ENCODE data around the gene SMIM24. TPM values are rescaled to one million over a fixed set of nuclear protein-coding genes. Genes with fewer than 3 reads are reported as not detected.
"Not testable (repeated sequence)": the region's sequence is repeated elsewhere in the genome, so short reads cannot be mapped to it uniquely, and the experiment has no call there.

The SMIM24 gene
- polyA plus RNA-seq, 1 experiment = 0.12 TPM

GRCh38 chr19:3455960-3456601, 24.2 kb downstream of the SMIM24 start:
- no peak for TF ChIP-seq CTCF (IDR thresholded peaks at IDR 0.05; ENCODE audit: insufficient read depth, low read depth, low read length)
- ChIA-PET CTCF (no interaction called here), POLR2A (no interaction called here)
- DNase-seq (ENCODE audit: low read depth) = no peak
- H3K36me3 ChIP-seq (ENCODE audit: control insufficient read depth, insufficient read depth, low read length) = peaks cover 42% of the 10 kb centered on the region
- no peak overlapping the region for H3K4me3 ChIP-seq (ENCODE audit: low read depth, low read length)
- no peaks in the 10 kb centered on the region for H3K27me3 ChIP-seq (ENCODE audit: control insufficient read depth, insufficient read depth, low read length)

GRCh38 chr19:3455393-3455955, 24.9 kb downstream of the SMIM24 start:
- ChIA-PET POLR2A (no interaction called here), CTCF (no interaction called here)
- DNase-seq (ENCODE audit: low read depth) = no peak
- Histone ChIP-seq H3K36me3 (ENCODE audit: control insufficient read depth, insufficient read depth, low read length) (peaks cover 42% of the 10 kb centered on the region), H3K27me3 (ENCODE audit: control insufficient read depth, insufficient read depth, low read length) (no peaks in the 10 kb centered on the region), H3K4me3 (ENCODE audit: low read depth, low read length) (no peak overlapping the region)
- TF ChIP-seq CTCF (IDR thresholded peaks at IDR 0.05; ENCODE audit: insufficient read depth, low read depth, low read length) = no peak

GRCh38 chr19:3454656-3455392, 25.5 kb downstream of the SMIM24 start:
- no peak overlapping the region for H3K4me3 ChIP-seq (ENCODE audit: low read depth, low read length)
- peaks cover 40% of the 10 kb centered on the region for H3K36me3 ChIP-seq (ENCODE audit: control insufficient read depth, insufficient read depth, low read length)
- TF ChIP-seq CTCF (IDR thresholded peaks at IDR 0.05; ENCODE audit: insufficient read depth, low read depth, low read length) = no peak
- no peaks in the 10 kb centered on the region for H3K27me3 ChIP-seq (ENCODE audit: control insufficient read depth, insufficient read depth, low read length)
- ChIA-PET CTCF (no interaction called here), POLR2A (no interaction called here)
- DNase-seq (ENCODE audit: low read depth) = no peak

GRCh38 chr19:3453840-3454239, 26.5 kb downstream of the SMIM24 start:
- CTCF ChIA-PET = no interaction called here

GRCh38 chr19:3452942-3453214, 27.4 kb downstream of the SMIM24 start:
- H3K4me3 ChIP-seq (ENCODE audit: low read depth, low read length); POLR2A ChIA-PET; DNase-seq (ENCODE audit: low read depth); H3K27me3 ChIP-seq (ENCODE audit: control insufficient read depth, insufficient read depth, low read length); CTCF ChIA-PET: not testable (repeated sequence)
- H3K36me3 ChIP-seq (ENCODE audit: control insufficient read depth, insufficient read depth, low read length) = peaks cover 43% of the 10 kb centered on the region

More at GRCh38 chr19:3453840-3454239, 26.5 kb downstream of the SMIM24 start:
- H3K27me3 ChIP-seq (ENCODE audit: control insufficient read depth, insufficient read depth, low read length) = no peaks in the 10 kb centered on the region
- TF ChIP-seq CTCF (IDR thresholded peaks at IDR 0.05; ENCODE audit: insufficient read depth, low read depth, low read length) = no peak
- DNase-seq (ENCODE audit: low read depth) = no peak
- POLR2A ChIA-PET = no interaction called here
- no peak overlapping the region for H3K4me3 ChIP-seq (ENCODE audit: low read depth, low read length)
- H3K36me3 ChIP-seq (ENCODE audit: control insufficient read depth, insufficient read depth, low read length) = peaks cover 42% of the 10 kb centered on the region
